ENCODE data around the gene PHLPP1.

The PHLPP1 gene

DNA sequence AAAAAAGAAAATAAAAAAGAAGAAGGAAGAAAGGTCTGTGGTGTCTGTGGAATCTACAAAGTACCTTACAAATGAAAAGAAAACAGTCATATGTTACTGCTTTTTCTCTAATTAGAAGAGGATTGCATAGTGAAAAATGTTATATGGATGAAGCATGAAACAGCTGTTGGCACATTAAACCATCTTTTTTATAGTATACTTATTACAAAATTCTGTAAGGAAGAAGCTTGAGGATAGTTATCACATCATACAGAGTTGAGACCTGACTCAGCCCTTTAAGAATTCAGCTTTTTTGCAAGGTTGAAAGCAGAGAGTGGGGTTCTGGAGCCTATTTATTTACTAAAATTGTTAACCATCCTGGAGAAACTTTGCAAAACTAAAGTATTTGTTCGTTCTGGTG is 222.7 kb downstream of the PHLPP1 start:
- no peak for DNase-seq (ENCODE audit: low read depth, low spot score)

DNA sequence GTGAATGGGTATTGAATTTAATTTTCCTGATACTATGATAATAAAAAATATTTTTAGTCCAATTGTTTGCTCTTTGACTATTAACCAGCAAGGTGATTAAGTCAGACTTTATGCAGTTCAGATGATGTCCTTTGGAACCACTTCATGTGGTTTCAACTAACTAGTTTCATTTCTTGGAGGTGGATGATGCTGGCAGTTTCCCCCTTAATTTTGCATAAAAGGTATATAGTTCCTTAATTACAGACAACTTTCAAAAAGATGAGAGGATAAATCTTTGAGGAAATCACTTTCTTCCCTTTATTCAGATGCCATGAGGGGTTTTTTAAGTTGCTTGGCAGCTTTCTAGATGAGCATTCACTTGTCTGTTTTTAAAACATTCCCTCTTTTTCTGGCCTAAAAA is 223.1 kb downstream of the PHLPP1 start:
- DNase-seq (ENCODE audit: low read depth, low spot score): no peak

DNA sequence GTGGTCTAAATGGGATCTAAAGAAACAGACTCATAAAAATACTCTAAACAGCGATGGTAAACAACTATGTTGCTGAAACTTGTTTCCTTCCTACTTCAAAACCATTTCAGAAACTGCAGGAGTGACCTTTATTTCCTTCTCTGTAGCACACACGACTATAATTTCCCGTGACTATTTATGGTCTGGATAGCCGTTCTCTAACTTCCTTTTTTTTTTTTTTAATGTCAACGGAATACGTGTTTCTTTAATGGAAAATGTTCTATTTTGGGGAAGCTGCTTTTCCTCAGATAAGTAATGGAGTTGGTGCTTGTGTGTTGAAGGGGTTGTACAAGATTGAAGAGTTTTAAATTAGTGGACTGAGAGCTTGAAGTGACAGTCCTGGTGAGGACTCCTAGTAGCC is 224.1 kb downstream of the PHLPP1 start:
- DNase-seq (ENCODE audit: low read depth, low spot score): no peak

DNA sequence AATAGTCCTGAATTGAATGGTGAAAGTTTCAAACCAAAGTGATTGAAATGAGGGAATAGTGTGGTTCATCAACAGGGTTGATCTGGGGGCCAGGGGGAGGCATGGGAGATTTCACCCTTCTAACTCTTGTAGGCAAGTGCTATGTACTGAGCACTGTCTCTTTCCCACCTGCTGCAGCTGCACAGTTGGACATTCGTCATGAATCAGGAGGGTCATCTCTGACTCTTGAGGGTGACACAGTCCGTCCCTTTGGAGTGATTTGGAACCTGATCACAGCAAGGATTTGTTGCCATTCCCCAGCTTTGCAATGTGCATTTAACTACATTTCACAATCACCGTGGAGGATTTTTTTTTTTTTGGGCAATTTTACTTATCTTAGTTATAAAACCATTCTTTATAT is 224.6 kb downstream of the PHLPP1 start:
- no peak for DNase-seq (ENCODE audit: low read depth, low spot score)

DNA sequence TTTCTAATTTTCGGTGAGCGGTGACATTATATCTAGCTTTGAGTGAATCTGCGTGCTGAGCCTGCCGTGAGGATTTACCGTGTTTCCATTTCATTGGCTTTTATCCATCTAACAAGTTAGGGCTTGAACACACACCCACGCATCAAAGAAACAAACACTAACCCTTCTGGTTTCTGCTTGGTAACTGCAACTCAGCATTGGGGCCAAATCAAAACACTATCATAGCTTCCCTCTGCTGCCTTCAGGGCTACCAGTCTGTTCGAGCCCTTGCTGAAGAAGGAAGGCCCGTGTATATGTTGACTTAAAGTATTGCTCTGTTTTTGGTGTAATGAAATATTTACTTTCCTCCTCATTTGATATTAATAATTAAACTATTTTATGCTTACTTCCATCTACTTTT is 227.2 kb downstream of the PHLPP1 start:
- no peak for DNase-seq (ENCODE audit: low read depth, low spot score)

DNA sequence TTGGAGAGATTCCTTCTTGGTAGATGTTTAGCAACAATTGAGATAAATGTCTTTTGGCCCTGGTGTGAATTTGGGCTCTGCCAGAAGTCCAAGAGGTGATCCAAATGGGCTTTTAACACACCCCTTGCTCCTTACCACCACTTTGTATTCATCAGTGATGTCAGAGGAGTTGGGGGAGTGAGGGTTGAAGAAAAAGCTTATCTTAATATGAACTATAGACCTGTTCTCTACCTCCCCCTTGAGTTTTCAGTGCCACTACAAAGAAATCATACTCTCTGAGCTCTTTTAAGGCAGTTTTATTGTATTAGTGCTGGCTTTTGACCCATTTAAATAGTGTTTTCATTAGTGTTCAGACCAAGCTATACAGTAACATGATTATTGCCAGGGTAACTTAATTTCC is 229.1 kb downstream of the PHLPP1 start:
- no peak for DNase-seq (ENCODE audit: low read depth, low spot score)

DNA sequence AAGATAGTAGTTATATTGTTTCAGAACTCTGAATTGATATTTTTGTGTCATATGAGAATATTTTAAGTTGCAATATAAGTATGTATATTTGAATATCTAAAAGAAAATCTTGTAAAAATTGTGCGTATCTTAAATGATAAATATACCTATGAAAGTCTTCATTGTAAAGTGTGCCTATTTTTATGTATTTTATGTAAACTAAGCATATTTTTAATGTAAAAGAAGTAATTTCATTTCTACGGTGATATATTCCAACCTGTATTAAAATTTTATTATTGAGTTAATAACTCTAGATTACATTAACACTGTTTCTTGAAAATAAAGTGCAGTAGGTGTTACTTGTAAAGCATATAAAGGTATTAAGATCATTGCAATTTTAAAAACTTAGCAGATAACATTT is 233.4 kb downstream of the PHLPP1 start:
- DNase-seq (ENCODE audit: low read depth, low spot score): no peak

DNA sequence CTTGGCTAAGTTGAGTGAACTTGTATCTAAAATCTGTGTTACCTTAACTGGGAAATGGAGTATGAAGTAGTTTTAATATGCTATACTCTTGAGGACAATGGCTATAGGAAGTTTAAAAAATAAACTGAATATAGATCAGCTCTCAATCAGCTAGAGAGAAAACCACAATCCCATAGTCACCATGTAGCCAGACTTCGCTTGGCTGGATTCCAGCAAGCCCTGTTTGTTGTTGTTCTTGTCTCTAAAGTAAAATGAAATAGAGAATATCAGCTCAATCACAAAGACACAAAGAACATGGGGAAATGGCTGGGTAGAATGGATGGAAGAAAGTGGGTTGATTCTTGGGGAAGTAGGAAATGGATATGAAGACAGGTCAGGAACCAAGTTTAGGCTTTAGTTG is 234.9 kb downstream of the PHLPP1 start:
- DNase-seq (ENCODE audit: low read depth, low spot score): no peak

DNA sequence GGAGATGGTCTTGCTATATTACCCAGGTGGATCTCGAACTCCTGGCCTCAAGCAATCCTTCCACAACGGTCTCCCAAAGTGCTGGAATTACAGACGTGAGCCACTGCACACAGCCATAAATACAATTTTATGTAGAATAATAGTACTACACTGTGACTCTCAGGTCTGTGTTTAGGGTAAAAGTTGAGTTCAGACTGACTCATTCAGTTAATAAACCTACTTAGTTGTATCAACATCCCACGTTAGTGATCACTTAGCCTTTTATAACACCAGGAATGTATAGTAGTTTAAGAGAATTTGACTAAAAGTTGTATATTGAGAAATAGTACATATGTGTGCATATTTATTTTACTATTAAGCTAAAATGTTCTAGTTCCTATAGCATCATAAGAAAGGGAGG is 237.5 kb downstream of the PHLPP1 start:
- no peak for DNase-seq (ENCODE audit: low read depth, low spot score)

DNA sequence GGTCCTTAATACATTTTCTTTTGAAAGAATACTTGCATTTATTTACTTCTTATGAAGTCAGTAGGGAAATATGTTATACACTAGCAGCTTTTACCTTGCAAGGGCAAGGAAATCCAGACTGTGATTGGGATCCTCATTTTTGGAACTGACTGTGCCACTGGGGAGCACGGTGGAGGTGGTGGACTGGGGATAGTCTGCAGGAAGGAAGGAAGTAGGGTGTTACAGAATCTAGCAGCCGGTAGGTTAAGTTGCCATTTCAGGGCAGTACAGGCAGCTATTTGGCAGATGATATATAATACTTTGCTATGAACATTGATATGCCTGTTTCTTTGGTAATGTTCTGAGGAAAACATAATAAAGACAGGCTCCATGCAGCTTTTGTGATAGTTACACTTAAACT is 238.3 kb downstream of the PHLPP1 start:
- DNase-seq (ENCODE audit: low read depth, low spot score): no peak

DNA sequence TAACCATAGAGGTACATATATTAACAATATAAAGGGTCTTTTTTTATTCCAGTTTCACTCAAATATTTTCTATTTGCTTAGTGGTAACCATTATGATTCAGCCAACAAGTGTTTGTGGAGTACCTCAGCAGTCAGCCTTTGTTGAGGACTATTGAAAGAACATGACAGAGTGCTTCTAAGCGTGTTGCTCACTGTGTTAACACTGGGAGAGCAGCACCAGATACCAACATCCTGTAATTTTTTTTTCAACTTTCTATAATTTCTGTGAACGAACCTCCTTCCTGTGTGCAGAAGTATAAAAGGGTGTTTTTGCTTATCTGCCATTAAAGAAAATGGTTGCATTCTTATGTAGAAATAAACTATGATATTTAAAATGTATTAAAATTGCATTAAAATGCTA is 239.0 kb downstream of the PHLPP1 start:
- DNase-seq (ENCODE audit: low read depth, low spot score): no peak

DNA sequence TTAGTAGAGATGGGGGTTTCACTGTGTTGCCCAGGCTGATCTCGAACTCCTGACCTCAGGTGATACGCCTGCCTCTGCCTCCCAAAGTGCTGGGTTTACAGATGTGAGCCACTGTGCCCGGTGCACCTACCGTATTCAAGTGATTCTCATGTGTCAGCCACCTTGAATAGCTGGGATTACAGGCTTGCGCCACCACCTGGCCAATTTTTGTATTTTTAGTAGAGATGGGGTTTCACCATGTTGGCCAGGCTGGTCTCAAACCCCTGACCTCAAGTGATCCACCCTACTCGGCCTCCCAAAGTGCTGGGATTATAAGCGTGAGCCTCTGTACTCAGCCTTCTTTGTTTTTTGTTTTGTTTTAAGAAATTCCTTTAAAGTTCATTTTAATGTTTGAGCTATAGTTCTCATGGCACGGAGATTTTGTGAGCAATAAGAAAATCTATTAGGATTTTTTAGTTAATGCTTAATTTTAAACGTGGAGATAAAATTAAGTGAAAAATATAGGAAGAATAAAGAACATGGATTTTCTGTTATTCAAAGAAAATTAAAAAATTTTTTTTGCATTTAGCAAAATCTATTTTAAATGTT is 242.6 kb downstream of the PHLPP1 start:
- no peak for DNase-seq (ENCODE audit: low read depth, low spot score)

DNA sequence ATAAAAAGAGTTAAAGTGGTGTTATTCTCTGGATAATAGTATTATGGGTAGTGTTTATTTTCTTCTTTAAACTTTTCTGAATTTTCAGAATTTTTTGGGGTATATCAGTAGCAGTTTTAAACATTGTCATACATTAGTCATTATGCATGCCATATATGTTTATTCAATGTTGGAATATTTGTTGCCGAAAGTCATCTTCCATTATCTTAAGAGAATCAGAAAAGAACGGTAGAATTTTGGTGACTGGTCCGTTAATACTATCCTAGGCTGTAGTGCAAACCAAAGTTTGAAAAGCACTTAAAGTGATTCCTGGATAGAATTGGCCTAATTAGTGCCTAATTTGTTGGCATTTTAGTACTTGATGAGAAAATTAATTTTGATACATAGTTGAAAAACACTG is 244.1 kb downstream of the PHLPP1 start:
- no peak for DNase-seq (ENCODE audit: low read depth, low spot score)

DNA sequence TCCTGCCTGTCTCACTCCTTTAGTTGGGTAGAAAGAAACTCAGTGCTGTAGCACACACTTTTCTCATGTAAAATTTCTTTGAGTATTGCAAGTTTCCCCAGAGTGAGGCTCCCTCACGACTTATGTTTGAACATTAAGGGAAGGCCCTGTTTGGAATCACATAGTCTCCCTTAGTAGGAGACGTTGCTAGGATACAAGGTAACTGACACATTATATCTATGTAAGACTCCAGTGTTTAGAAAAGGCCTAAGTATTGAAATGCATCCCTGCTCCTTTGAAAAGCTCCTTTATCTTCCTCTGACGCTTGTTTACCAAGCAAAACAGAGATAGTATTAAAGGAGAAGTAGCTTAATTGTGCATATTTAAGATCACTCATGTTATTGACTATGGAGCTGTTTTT is 248.2 kb downstream of the PHLPP1 start:
- DNase-seq (ENCODE audit: low read depth, low spot score): no peak

DNA sequence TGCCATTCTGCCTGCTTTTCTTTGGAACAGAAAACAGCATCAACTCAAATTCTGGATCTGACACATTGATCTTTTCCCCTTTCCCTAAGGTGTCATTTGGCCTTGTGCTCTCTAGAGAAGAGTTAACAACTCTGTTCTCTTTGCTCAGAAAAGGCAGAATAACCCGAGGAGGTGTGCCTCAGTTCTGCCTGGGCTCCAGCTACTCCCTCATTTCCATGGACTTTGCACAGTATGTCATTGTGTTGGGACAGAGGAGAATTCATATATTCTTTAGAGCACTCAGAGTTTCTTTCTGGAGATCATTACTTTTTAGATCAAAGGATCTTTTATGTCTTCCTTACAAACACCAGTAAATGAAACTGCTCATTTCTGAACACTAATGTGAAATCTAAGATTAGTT is 249.1 kb downstream of the PHLPP1 start:
- DNase-seq (ENCODE audit: low read depth, low spot score): no peak

DNA sequence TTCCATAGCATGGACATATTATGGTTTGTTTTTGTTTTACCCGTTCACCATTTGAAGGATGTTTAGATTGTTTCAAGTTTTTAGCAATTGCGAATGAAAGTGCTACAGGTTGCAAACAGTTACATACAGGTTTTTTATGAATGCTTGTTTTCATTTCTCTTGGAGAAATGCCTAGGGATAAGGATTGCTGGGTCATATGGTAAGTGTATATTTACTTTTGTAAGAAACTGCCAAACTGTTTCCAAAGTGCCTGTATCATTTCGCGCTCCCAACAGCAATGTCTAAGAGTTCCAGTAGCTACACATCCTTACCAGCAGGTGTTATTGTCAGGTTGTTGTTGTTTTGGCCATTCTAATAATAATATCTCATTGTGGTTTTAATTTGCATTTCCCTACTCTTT is 251.7 kb downstream of the PHLPP1 start:
- DNase-seq (ENCODE audit: low read depth, low spot score): no peak

DNA sequence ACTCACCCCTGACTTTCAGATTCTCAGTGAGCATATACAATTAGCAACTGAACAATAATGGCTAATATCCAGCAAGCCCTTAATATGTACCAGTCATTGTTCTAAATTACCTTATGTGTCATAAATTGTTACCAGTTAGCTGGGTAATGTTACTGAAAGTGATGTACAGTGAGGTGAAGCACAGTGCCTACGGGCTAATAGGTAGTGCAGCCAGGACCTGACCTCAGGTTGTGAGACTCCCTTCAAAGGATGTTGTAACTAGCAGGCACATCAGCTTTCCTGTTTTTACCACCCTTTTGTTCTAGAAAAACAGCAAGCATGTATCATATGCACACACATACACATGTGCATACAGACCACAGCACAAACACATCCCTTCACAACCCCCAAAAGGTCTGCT is 258.3 kb downstream of the PHLPP1 start:
- no peak for DNase-seq (ENCODE audit: low read depth, low spot score)

DNA sequence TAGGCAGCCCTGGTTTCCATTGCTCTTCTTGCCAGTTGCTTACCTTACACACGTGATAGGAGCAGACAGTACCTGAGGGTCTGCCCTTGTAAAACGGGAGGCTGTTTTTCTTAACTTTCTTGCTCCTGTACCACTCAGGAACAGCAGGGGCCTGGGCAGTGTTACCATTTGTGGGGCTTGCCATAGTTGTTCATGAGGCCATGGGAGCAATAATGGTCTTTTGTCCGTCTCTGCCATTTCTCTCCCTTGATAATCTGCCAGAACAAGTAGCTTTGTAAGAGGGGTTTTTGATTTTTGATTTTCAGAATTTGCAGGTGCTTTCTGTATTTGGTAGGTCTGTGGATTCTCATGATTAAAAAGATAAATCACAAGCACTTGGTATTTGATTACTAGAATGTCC is 259.0 kb downstream of the PHLPP1 start:
- no peak for DNase-seq (ENCODE audit: low read depth, low spot score)

DNA sequence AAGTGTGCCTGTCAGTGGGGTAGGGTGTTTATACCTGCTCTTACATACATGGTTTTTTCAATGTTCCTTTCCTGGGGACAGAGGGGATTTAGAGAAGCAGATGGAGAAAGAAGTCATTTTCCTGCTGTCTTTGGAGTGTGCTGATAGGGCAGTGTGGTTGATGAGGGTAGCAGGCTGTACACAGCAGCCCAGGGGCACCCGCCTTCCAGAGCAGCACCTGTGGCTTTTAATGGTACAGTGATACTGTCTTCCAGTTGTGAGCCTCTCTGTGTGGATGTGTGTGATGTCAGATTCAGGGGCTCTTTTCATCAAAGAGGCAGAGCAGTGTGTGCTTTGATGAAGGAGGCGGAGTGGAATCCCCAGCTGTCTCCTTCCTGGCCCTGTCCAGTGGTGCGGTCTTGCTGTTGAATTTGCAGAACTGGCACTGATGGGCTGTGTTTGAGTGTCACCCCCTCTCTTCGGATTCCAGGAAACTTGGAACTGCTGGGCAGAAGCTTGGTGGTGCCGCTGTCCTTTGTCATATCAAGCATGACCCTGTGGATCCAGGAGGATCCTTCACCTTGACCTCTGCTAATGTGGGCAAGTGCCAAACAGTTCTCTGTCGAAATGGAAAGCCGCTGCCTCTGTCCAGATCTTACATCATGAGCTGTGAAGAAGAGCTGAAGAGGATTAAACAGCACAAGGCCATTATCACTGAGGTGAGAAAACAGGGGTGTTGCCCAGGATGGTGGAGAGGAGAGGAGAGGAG is 259.8 kb downstream of the PHLPP1 start:
- no peak for DNase-seq (ENCODE audit: low read depth, low spot score)

DNA sequence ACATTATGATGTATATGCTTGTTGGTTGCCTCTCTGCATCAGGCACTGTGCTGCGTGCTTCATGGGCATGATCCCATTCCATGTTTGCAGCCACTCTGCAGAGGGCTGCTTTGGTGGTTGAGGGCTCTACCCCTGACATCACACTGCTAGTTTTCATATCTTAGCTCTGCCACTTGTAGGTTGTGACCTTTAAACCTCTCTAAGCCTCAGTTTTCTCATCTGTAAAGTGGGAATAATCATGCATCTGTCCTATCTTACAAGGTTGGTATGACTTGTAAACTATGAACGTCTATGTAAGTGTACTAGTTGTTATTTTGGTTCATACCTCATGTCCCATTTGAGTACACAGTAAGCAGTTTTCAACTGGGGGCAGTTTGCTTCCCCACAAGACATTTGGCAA is 260.4 kb downstream of the PHLPP1 start:
- no peak for DNase-seq (ENCODE audit: low read depth, low spot score)

DNA sequence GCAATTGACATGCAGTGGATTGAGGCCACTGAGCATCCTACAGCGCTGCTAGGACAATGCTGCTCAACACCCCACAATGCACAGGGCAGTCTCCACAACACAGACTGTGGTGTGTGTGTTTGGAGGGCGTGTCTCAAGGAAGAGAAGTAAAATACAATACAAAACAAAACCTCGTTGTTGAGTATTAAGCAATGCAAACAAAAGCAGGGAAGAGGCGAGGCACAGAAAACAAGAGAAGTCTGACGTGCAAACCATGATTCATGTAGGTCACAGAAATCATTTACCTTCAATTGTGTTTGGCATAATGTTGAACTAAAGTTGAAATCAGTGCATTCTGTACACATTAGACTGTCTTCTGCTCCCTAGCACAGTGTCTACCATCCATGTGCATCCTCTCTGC is 260.9 kb downstream of the PHLPP1 start:
- DNase-seq (ENCODE audit: low read depth, low spot score): no peak

DNA sequence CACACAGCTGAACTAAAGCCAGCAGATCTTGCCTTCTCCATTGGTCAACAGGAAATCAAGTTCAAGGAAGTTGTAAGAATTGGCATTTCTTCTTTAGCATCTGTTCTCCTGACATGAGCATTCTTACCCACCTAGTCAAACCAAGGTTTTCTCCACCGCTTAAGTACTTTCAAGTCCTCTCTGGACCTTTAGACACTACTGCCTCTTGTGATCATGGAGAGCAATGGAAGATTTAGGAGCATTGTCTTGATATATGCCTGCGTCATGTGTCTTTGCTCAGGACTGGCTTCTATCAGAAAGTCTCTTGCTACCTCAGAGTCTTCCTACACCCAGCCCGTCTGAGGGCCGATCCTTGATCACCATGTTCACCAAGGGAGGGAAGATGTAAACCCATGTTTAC is 262.2 kb downstream of the PHLPP1 start:
- no peak for DNase-seq (ENCODE audit: low read depth, low spot score)

DNA sequence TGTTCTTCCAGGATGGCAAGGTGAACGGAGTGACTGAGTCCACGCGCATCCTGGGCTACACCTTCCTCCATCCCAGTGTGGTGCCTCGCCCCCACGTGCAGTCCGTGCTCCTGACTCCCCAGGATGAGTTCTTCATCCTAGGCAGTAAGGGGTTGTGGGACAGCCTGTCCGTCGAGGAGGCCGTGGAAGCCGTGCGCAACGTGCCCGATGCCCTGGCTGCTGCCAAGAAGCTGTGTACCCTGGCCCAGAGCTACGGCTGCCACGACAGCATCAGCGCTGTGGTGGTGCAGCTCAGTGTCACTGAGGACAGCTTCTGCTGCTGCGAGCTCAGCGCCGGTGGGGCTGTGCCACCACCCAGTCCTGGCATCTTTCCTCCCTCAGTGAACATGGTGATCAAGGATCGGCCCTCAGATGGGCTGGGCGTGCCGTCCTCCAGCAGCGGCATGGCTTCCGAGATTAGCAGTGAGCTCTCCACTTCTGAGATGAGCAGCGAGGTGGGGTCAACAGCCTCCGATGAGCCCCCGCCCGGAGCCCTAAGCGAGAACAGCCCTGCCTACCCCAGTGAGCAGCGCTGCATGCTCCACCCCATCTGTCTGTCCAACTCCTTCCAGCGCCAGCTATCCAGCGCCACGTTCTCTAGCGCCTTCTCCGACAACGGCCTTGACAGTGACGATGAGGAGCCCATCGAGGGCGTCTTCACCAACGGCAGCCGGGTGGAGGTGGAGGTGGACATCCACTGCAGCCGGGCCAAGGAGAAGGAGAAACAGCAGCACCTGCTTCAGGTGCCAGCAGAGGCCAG is 263.1 kb downstream of the PHLPP1 start:
- DNase-seq (ENCODE audit: low read depth, low spot score): no peak
